Activated naive CD4-positive, alpha-beta T cell treated with anti-CD3 and anti-CD28 coated beads, Interleukin-2, amount 10 ng/mL, durations not matched to agents 7 days and 5 days (primary cell): Measurements from ENCODE around the gene CLIP2.
"Not testable (repeated sequence)": the region's sequence is repeated elsewhere in the genome, so short reads cannot be mapped to it uniquely, and the experiment has no call there.

ENCODE experiments used
- CTCF ChIA-PET: fragments of 350-600 bp; sonication (Branson Sonifier 250); formaldehyde crosslinking; loops from one replicate; lab custom pipeline; 2021; ENCODE audit warnings: antibody characterized with exemption; lab: Charles Lee
- DNase-seq: peaks from one replicate; pipeline ENCODE4 v3.0.0-alpha.2; 2020
- H3K27ac Mint-ChIP-seq: one replicate; pipeline ENCODE4 v1.8.0; 2021; ENCODE audit warnings: mild to moderate bottlenecking, moderate library complexity, mixed read lengths
- H3K27me3 Mint-ChIP-seq: one replicate; pipeline ENCODE4 v1.8.0; 2021; ENCODE audit warnings: mild to moderate bottlenecking, mixed read lengths
- H3K36me3 Mint-ChIP-seq: one replicate; pipeline ENCODE4 v1.8.0; 2021; ENCODE audit warnings: mixed read lengths
- H3K4me1 Mint-ChIP-seq: one replicate; pipeline ENCODE4 v1.8.0; 2021; ENCODE audit warnings: mixed read lengths
- H3K4me3 Mint-ChIP-seq: one replicate; pipeline ENCODE4 v1.8.0; 2021; ENCODE audit warnings: mild to moderate bottlenecking, moderate library complexity, mixed read lengths
- H3K9me3 Mint-ChIP-seq: one replicate; pipeline ENCODE4 v1.8.0; 2021; ENCODE audit warnings: mixed read lengths

Gene CLIP2

GRCh38 chr7:74410772-74411171, 121.6 kb downstream of the CLIP2 start:
- Mint-ChIP-seq H3K27me3 (peaks cover 5% of the 10 kb centered on the region), H3K36me3 (no peaks in the 10 kb centered on the region), H3K4me1 (no peaks in the 10 kb centered on the region), H3K27ac (no peak overlapping the region), H3K9me3 (no peaks in the 10 kb centered on the region), H3K4me3 (no peak overlapping the region)
- CTCF ChIA-PET: interaction anchor here (1.6 to 1.9 kb wide), 2 partner anchors 9 to 204 kb away, joined by 6 to 12 read pairs; no protein-coding TSS in a partner anchor
- no peak for DNase-seq

DNA sequence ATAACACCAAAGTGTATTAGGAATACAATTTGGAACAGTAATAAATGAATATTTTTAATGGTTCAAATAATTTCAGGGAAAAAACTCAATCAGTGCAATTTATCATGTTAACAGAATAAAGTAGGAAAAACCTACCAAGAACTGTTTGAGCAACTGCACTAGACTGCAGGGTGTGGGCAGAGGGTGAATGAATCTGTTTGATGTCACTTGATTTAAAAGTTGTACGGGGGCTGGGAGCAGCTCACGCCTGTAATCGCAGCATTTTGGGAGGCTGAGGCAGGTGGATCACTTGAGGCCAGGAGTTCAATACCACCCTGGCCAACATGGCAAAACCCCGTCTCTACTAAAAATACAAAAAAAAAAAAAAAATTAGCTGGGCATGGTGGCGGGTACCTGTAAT, 122.4 kb downstream of the CLIP2 start:
- not testable (repeated sequence) for H3K27me3 Mint-ChIP-seq, DNase-seq, H3K27ac Mint-ChIP-seq, H3K4me1 Mint-ChIP-seq, H3K36me3 Mint-ChIP-seq, H3K4me3 Mint-ChIP-seq, H3K9me3 Mint-ChIP-seq
- CTCF ChIA-PET: interaction anchor here (1.9 kb wide), 1 partner anchor 10 kb away, joined by 12 read pairs; no protein-coding TSS in a partner anchor

GRCh38 chr7:74412056-74412455, 122.8 kb downstream of the CLIP2 start:
- Mint-ChIP-seq H3K4me3 (no peak overlapping the region), H3K36me3 (no peaks in the 10 kb centered on the region), H3K9me3 (no peaks in the 10 kb centered on the region), H3K27ac (no peak overlapping the region), H3K4me1 (no peaks in the 10 kb centered on the region), H3K27me3 (peaks cover 5% of the 10 kb centered on the region)
- CTCF ChIA-PET: no interaction called here
- no peak for DNase-seq

- Mint-ChIP-seq H3K9me3 (no peaks in the 10 kb centered on the region), H3K36me3 (no peaks in the 10 kb centered on the region), H3K27ac (no peak overlapping the region), H3K27me3 (peaks cover 10% of the 10 kb centered on the region), H3K4me1 (no peaks in the 10 kb centered on the region), H3K4me3 (no peak overlapping the region)
- CTCF ChIA-PET: interaction anchor here (1.2 kb wide), 1 partner anchor 12 kb away, joined by 6 read pairs; no protein-coding TSS in a partner anchor
- no peak for DNase-seq
Measured at GRCh38 chr7:74412603-74413002, 123.4 kb downstream of the CLIP2 start.

DNA sequence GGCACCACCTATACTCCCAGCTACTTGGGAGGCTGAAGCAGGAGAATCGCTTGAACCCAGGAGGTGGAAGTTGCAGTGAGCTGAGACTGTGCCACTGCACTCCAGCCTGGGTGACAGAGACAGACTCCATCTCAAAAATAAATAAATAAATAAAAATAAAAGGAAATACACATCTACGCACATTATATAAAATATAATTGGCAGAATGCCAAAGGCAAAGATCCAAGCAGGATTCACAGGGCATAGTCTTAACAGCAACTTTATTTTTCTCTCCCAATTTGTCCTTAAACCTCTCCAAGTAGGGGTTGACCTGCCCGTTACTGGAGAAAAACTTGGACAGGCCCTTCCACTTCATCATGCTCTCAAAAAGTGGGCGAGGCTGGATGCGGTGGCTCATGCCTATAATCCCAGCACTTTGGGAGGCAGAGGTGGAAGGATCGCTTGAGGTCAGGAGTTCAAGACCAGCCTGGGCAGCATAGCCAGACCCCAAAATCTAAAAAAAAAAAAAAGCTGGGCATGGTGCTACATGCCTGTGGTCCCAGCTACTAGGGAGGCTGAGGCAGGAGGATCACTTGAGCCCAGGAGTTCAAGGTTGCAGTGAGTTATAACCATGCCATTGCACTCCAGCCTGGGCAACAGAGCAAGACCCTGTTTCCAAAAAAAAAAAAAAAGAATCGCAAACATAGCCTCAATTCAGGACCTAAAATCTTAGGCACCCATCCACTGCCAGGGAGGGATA, 125.6 kb downstream of the CLIP2 start:
- CTCF ChIA-PET: interaction anchor here (1.0 to 3.4 kb wide), 4 partner anchors 9 to 152 kb away, joined by 3 to 44 read pairs (median 4); no protein-coding TSS in a partner anchor
- not testable (repeated sequence) for H3K27me3 Mint-ChIP-seq, DNase-seq, H3K9me3 Mint-ChIP-seq, H3K36me3 Mint-ChIP-seq, H3K27ac Mint-ChIP-seq, H3K4me1 Mint-ChIP-seq, H3K4me3 Mint-ChIP-seq

GRCh38 chr7:74417419-74417971, 128.3 kb downstream of the CLIP2 start:
- DNase-seq: peak; percentile 57
- Mint-ChIP-seq H3K27ac (no peak overlapping the region), H3K4me1 (no peaks in the 10 kb centered on the region), H3K36me3 (no peaks in the 10 kb centered on the region), H3K4me3 (no peak overlapping the region), H3K9me3 (no peaks in the 10 kb centered on the region), H3K27me3 (peaks cover 10% of the 10 kb centered on the region)
- CTCF ChIA-PET: interaction anchor here (0.7 to 3.4 kb wide), 4 partner anchors 108 to 149 kb away, joined by 3 to 44 read pairs (median 4); no protein-coding TSS in a partner anchor

DNA sequence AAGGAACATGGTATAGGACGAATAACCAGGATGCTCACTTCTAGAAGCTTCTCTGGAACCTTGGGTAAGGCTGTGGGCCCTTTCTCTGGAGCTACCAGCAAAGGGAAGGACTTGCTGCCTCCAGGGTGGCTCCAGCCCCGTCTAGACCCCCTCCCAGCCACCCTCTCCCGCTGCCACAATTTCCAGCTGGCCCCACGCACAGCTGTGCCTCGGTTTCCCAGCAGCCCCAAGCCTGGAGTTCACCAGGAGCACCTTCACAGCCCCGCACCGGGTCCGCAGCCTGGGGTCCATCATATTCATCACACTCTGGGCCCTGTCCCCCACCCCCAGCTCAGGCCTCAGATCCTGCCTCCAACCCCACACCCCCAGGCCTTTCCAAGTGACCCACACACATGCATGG, 128.9 kb downstream of the CLIP2 start:
- H3K4me3 Mint-ChIP-seq: no peak overlapping the region
- H3K9me3 Mint-ChIP-seq: no peaks in the 10 kb centered on the region
- peak overlapping the region; percentile 6 for H3K27ac Mint-ChIP-seq
- H3K4me1 Mint-ChIP-seq: no peaks in the 10 kb centered on the region
- DNase-seq: no peak
- CTCF ChIA-PET: interaction anchor here (0.7 to 3.4 kb wide), 4 partner anchors 107 to 149 kb away, joined by 3 to 44 read pairs (median 4); no protein-coding TSS in a partner anchor
- peaks cover 12% of the 10 kb centered on the region for H3K27me3 Mint-ChIP-seq
- H3K36me3 Mint-ChIP-seq: no peaks in the 10 kb centered on the region

- H3K4me1 Mint-ChIP-seq: no peaks in the 10 kb centered on the region
- no peaks in the 10 kb centered on the region for H3K36me3 Mint-ChIP-seq
- H3K4me3 Mint-ChIP-seq: no peak overlapping the region
- peak overlapping the region; percentile 6 for H3K27ac Mint-ChIP-seq
- no peaks in the 10 kb centered on the region for H3K9me3 Mint-ChIP-seq
- peaks cover 13% of the 10 kb centered on the region for H3K27me3 Mint-ChIP-seq
- CTCF ChIA-PET: interaction anchor here (0.8 to 3.4 kb wide), 2 partner anchors 107 to 148 kb away, joined by 4 to 44 read pairs; no protein-coding TSS in a partner anchor
- no peak for DNase-seq
Measured at GRCh38 chr7:74418538-74418937, 129.3 kb downstream of the CLIP2 start.

GRCh38 chr7:74419232-74419631, 130.0 kb downstream of the CLIP2 start:
- not testable (repeated sequence) for DNase-seq, H3K27ac Mint-ChIP-seq, H3K4me1 Mint-ChIP-seq, H3K9me3 Mint-ChIP-seq, H3K36me3 Mint-ChIP-seq, H3K4me3 Mint-ChIP-seq
- H3K27me3 Mint-ChIP-seq: peaks cover 13% of the 10 kb centered on the region
- CTCF ChIA-PET: interaction anchor here (0.6 to 1.2 kb wide), 3 partner anchors 79 to 290 kb away, joined by 3 read pairs; no protein-coding TSS in a partner anchor

DNA sequence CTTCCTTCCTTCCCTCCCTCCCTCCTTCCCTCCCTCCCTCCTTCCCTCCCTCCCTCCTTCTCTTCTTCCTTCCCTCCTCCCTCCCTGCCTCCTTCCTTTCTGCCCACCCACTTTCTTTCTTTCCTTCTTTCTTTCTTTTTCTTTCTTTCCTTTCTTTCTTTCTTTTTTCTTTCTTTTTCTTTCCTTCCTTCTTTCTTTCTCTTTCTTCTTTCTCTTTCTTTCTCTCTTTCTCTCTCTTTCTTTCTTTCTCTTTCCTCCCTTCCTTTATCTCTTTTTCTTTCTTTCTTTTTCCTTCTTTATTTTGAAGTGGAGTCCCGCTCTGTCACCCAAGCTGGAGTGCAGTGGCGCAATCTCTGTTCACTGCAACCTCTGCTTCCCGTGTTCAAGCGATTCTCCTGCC, 130.8 kb downstream of the CLIP2 start:
- H3K27me3 Mint-ChIP-seq: peaks cover 13% of the 10 kb centered on the region
- DNase-seq: no peak
- no peak overlapping the region for H3K4me3 Mint-ChIP-seq
- H3K9me3 Mint-ChIP-seq: no peaks in the 10 kb centered on the region
- no peaks in the 10 kb centered on the region for H3K4me1 Mint-ChIP-seq
- no peak overlapping the region for H3K27ac Mint-ChIP-seq
- H3K36me3 Mint-ChIP-seq: no peaks in the 10 kb centered on the region
- CTCF ChIA-PET: interaction anchor here (1.0 to 1.2 kb wide), 3 partner anchors 20 to 289 kb away, joined by 3 read pairs; no protein-coding TSS in a partner anchor

- H3K4me1 Mint-ChIP-seq: no peaks in the 10 kb centered on the region
- peaks cover 9% of the 10 kb centered on the region for H3K27me3 Mint-ChIP-seq
- no peak overlapping the region for H3K27ac Mint-ChIP-seq
- CTCF ChIA-PET: no interaction called here
- no peaks in the 10 kb centered on the region for H3K9me3 Mint-ChIP-seq
- no peaks in the 10 kb centered on the region for H3K36me3 Mint-ChIP-seq
- H3K4me3 Mint-ChIP-seq: no peak overlapping the region
- DNase-seq: no peak
Measured at GRCh38 chr7:74424291-74424880, 135.2 kb downstream of the CLIP2 start.

- Mint-ChIP-seq H3K27ac (no peak overlapping the region), H3K9me3 (no peaks in the 10 kb centered on the region), H3K36me3 (no peaks in the 10 kb centered on the region), H3K4me3 (no peak overlapping the region), H3K27me3 (peaks cover 1% of the 10 kb centered on the region), H3K4me1 (no peaks in the 10 kb centered on the region)
- no peak for DNase-seq
- CTCF ChIA-PET: interaction anchor here (1.1 kb wide), 1 partner anchor 27 kb away, joined by 3 read pairs; no protein-coding TSS in a partner anchor
Measured at GRCh38 chr7:74428023-74428422, 138.8 kb downstream of the CLIP2 start.

GRCh38 chr7:74429153-74429747, 140.0 kb downstream of the CLIP2 start:
- no peak for DNase-seq
- Mint-ChIP-seq H3K4me1 (no peaks in the 10 kb centered on the region), H3K27ac (no peak overlapping the region), H3K36me3 (no peaks in the 10 kb centered on the region), H3K9me3 (no peaks in the 10 kb centered on the region), H3K4me3 (no peak overlapping the region), H3K27me3 (no peaks in the 10 kb centered on the region)
- CTCF ChIA-PET: no interaction called here

DNA sequence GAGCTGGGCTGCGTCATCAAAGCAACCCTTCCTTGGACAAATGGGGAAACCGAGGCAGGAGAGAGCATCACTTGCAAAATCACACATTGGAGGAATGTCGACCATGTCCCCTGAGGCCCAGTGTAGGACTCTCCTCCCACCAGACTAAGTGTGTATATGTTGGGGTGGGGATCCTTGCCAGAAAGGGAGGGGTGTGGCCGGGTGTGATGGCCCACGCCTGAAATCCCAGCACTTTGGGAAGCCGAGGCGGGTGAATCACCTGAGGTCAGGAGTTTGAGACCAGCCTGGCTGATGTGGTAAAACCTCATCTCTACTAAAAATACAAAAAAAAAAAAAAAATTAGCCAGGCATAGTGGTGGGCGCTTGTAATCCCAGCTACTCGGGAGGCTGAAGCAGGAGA, 141.2 kb downstream of the CLIP2 start:
- H3K27me3 Mint-ChIP-seq, H3K4me1 Mint-ChIP-seq, H3K9me3 Mint-ChIP-seq, H3K27ac Mint-ChIP-seq, H3K4me3 Mint-ChIP-seq, DNase-seq, H3K36me3 Mint-ChIP-seq, CTCF ChIA-PET: not testable (repeated sequence)
